Measurements from ENCODE around the gene AGBL5.

The AGBL5 gene

DNA sequence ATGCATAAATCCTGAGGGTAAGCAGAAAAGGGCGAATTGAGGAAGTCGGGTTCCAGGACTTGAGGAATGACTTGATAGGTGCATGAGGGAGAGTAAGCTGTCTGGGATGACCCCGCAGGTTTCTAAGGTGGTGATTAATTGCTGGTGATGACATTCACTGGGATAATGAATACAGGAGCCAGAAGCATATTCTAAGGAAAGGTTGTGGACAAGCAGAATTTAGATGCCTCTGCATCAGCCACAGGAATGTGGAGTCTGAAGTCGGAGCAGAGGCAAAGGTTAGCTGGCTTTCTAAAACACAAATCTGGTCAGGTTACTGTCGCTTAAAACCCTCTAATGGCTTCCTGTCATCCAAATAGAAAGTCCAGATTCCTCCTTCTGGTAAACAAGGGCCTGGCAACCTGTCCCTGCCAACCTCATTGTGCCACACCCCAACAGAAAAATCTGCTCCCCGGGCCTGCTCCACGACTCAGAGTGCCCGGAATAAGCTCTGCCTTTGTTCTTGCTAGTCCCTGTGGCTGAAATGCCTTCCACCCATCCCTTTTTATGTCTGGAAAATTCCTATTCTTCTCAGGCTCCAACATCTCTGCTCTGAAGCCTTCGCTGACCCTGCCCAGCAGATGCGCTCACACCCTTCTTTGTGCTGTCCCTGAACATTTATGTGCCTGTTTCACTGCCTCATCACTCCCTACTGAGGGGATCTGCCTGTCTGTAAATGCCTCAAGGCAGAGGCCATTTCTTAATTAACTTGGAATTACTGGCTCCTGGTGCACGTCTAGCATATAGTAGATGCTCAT lies 30.0 kb upstream of the AGBL5 start:
- ChIA-PET CTCF (interaction anchor here (0.9 to 6.4 kb wide), 4 partner anchors 10 to 175 kb away, joined by 3 to 46 read pairs (median 4); no protein-coding TSS in a partner anchor), POLR2A (no interaction called here)
- no peak overlapping the region for H3K4me3 ChIP-seq (ENCODE audit: low read depth, low read length)
- no peak for DNase-seq (ENCODE audit: low read depth, low spot score)
- TF ChIP-seq, protein P1, sequence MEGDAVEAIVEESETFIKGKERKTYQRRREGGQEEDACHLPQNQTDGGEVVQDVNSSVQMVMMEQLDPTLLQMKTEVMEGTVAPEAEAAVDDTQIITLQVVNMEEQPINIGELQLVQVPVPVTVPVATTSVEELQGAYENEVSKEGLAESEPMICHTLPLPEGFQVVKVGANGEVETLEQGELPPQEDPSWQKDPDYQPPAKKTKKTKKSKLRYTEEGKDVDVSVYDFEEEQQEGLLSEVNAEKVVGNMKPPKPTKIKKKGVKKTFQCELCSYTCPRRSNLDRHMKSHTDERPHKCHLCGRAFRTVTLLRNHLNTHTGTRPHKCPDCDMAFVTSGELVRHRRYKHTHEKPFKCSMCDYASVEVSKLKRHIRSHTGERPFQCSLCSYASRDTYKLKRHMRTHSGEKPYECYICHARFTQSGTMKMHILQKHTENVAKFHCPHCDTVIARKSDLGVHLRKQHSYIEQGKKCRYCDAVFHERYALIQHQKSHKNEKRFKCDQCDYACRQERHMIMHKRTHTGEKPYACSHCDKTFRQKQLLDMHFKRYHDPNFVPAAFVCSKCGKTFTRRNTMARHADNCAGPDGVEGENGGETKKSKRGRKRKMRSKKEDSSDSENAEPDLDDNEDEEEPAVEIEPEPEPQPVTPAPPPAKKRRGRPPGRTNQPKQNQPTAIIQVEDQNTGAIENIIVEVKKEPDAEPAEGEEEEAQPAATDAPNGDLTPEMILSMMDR (IDR thresholded peaks at IDR 0.05; ENCODE audit: insufficient read depth, low read length, missing control alignments), result no peak

DNA sequence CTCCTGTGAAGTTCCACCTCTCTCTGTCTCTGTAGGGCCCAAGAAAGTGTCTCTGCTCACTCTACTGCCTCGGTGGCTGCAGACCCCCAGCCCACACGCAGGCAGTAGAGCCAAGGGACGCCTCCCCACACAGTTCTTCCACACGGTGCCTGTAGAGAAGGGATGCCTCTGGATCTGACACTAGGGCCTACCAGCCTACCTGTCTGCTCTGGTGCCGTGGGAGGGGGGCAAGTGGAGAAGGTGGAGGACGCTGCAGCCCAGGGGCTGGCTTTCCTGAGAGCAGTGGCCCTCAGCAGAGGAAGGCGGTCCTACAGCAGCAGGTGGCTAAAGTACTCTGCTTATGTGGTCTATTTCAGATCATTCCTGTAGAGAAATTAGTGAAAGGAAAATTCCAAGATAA lies 27.7 kb upstream of the AGBL5 start:
- ChIA-PET CTCF (interaction anchor here (1.0 to 6.4 kb wide), 7 partner anchors 6 to 178 kb away, joined by 3 to 46 read pairs (median 4); no protein-coding TSS in a partner anchor), POLR2A (no interaction called here)

DNA sequence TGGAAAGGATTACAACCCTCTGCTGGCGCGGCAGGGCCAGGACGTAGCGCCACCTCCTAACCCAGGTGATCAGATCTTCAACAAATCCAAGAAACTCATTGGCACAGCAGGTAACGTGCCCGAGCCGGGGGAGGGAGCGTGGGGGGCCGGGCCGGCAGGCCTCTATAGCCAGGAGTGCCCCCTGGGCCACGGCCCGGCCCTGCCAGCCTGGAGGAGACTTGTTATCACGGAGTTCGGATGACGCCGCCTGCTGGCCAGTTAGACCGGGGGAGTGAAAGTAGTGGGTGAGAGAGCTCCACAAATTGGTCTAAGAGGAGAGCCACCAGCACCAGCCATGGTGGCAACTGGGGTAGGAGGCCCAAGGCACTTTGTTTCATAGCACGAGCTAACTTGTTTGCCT lies 27.3 kb upstream of the AGBL5 start:
- CTCF ChIA-PET, result interaction anchor here (1.0 to 6.4 kb wide), 5 partner anchors 7 to 63 kb away, joined by 3 to 46 read pairs (median 4); no protein-coding TSS in a partner anchor
- H3K4me3 ChIP-seq (ENCODE audit: low read depth, low read length), result no peak overlapping the region
- POLR2A ChIA-PET, result no interaction called here
- DNase-seq (ENCODE audit: low read depth, low spot score), result no peak
- TF ChIP-seq, protein P1 (IDR thresholded peaks at IDR 0.05; ENCODE audit: insufficient read depth, low read length, missing control alignments), result peak; percentile 15

More for the DNA sequence above, 27.7 kb upstream of the AGBL5 start:
- no peak for DNase-seq (ENCODE audit: low read depth, low spot score)
- H3K4me3 ChIP-seq (ENCODE audit: low read depth, low read length), result no peak overlapping the region
- TF ChIP-seq, protein P1 (IDR thresholded peaks at IDR 0.05; ENCODE audit: insufficient read depth, low read length, missing control alignments), result no peak

DNA sequence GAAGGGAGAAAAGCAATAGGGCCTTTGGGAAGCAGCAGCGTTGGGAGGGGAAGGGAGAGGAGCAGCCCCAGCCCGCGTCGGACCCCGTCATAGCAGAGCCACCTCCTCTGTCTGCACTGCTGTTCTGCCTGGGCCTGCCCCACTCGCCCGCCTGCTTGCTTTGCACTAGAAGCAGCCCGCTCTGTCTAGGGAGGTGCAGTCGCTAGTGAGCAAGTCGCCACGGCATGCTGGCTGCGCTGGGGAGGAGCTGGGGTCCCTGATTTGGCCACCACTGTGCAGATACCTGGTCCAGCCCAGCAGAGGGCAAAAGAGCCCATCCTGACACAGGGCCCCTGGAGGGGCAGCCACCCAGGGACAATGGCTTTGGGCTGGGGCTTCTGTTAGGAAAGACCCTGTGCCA lies 26.7 kb upstream of the AGBL5 start:
- CTCF ChIA-PET, result interaction anchor here (1.0 to 6.4 kb wide), 4 partner anchors 8 to 62 kb away, joined by 3 to 46 read pairs (median 20); no protein-coding TSS in a partner anchor
- no peak for DNase-seq (ENCODE audit: low read depth, low spot score)
- POLR2A ChIA-PET, result no interaction called here
- H3K4me3 ChIP-seq (ENCODE audit: low read depth, low read length), result no peak overlapping the region
- TF ChIP-seq, protein P1 (IDR thresholded peaks at IDR 0.05; ENCODE audit: insufficient read depth, low read length, missing control alignments), result no peak

DNA sequence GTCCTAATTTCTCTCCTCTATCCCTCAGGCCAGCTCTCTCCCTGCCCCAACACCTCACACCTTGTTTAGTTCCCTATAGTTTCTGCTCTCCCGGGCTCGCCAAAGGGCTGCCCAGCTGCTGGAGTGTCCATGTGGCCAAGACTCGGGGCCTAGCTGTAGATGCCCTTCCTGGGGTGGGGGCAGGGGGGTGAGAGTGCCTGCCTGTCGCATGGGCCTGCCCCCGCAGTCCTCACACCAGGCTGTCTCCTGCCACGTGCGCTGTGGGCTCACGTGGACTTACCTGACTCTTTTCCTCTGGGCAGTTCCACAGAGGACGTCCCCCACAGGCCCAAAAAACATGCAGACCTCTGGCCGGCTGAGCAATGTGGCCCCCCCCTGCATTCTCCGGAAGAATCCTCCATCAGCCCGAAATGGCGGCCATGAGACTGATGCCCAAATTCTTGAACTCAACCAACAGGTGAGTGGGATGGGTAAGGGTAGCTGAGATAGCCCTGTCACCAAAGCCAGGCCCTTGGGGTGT lies 26.1 kb upstream of the AGBL5 start:
- DNase-seq (ENCODE audit: low read depth, low spot score), result no peak
- no peak overlapping the region for H3K4me3 ChIP-seq (ENCODE audit: low read depth, low read length)
- POLR2A ChIA-PET, result no interaction called here
- TF ChIP-seq, protein P1 (IDR thresholded peaks at IDR 0.05; ENCODE audit: insufficient read depth, low read length, missing control alignments), result no peak
- CTCF ChIA-PET, result interaction anchor here (1.1 to 6.4 kb wide), 4 partner anchors 8 to 179 kb away, joined by 3 to 46 read pairs (median 20); no protein-coding TSS in a partner anchor

Data from AG04449 (cell line).